Pancreas (tissue), 10 donors: ENCODE results near the gene COG7. TPM values are rescaled to one million over a fixed set of nuclear protein-coding genes. Genes with fewer than 3 reads are reported as not detected.

Experiments used
- ATAC-seq, 4 donors: fragments of 200-7000 bp; cut with Tn5 transposase; one replicate each; pipeline versions ENCODE4 v1.8.0 to v1.9.1; 2020; ENCODE audit warnings: mild to moderate bottlenecking in 4 of 4, moderate library complexity in 4 of 4
- DNase-seq, 6 donors: peaks; one replicate each; pipeline ENCODE4 v3.0.0-alpha.2; 2020
- FAIRE-seq: peaks from 2 replicates; lab custom pipeline; 2012; peaks lifted over from hg19 to GRCh38; lab: Jason Lieb, UNC
- H3K27ac ChIP-seq, 4 donors: fragments of 200-600 bp; sonication (generic); 1 replicate in 3 of 4; 2 replicates in 1 of 4; pipeline versions ENCODE4 v1.5.0 to v1.8.0; 2020
- H3K27me3 ChIP-seq, 4 donors: fragments of 200-600 bp; one replicate each; pipeline ENCODE4 v1.8.0; 2021
- H3K36me3 ChIP-seq, 3 donors: fragments of 200-600 bp; sonication (generic) in 1 of 3; one replicate each; pipeline versions ENCODE4 v1.5.0 to v1.8.0; 2020 to 2021
- H3K4me1 ChIP-seq, 3 donors: fragments of 200-600 bp; one replicate each; pipeline ENCODE4 v1.8.0; 2021
- H3K4me3 ChIP-seq, 4 donors: fragments of 200-600 bp; sonication (generic) in 2 of 4; one replicate each; pipeline versions ENCODE4 v1.5.0 to v1.8.0; 2020 to 2021
- H3K9me3 ChIP-seq, 4 donors: fragments of 200-600 bp; one replicate each; pipeline ENCODE4 v1.8.0; 2021
- CTCF ChIP-seq, 4 donors: fragments of 200-600 bp; sonication (generic) in 3 of 4; IDR thresholded peaks; one replicate each; pipeline versions ENCODE4 v1.5.0 to v1.8.0; 2021; ENCODE audit warnings: antibody characterized with exemption in 4 of 4
- WGBS, 2 donors: extraction: QIAGEN DNeasy Blood & Tissue Kit; methylation state at CpG; one replicate each; pipeline ENCODE4 v1.1.7; 2013; 5-methylcytosine and 5-hydroxymethylcytosine counted together
- intact Hi-C, 3 donors: fragments of 100-400 bp; cut with DNase I; formaldehyde crosslinking; loops; one replicate each; pipeline versions ENCODE4 v1.11.1 to v1.14.2; 2022
- polyA plus RNA-seq, 2 donors: library from polyadenylated mRNA; stranded (reverse); fragments of 200-250 nt; gene quantifications; one replicate each; pipeline ENCODE4 v1.2.3, GENCODE V29; 2013
- total RNA-seq, 6 donors: library from RNA; stranded (reverse); fragmentation: NEBNext Ultra II Directional in 4 of 6; extraction: Animal tissue kit (Norgen Biotek cat#: 25700) in 4 of 6; gene quantifications; one replicate each; pipeline versions ENCODE4 v1.2.1 to v1.2.4, GENCODE V29; 2021 to 2023
- donor health status: healthy with polysubstance abuse.
- donor health status: DM: no; HTN: no; CAD: no; lungs with moderate emphysema.
- donor health status: DM: no; HTN: no; CAD: no.
- donor health status: control.
- donor health status: control.
- donor health status: Bipolar disorder and iron deficiency.
- donor health status: DM: yes; HTN: yes; CAD: no.
- donor health status: DM: no; HTN: no; CAD: no.
- donor health status: DM: no; HTN: no; CAD: no.
- donor health status: DM: yes; HTN: yes; CAD: no.

The COG7 gene
- total and polyA plus RNA-seq, 8 donors = 5.9 to 34.0 (median 9.1) TPM

GRCh38 chr16:23428351-23428750 lies 24.6 kb downstream of the COG7 start:
- 79 to 83% methylated on average over 2 of the region's 2 CpGs for WGBS, 2 donors
- ATAC-seq = no peak

GRCh38 chr16:23424292-23424958 lies 28.6 kb downstream of the COG7 start:
- intact Hi-C loops = no loop called here
- TF ChIP-seq CTCF (IDR thresholded peaks at IDR 0.05) = no peak
- no peaks in the 10 kb centered on the region for H3K27me3 ChIP-seq
- no peak overlapping the region for H3K4me3 ChIP-seq
- no peaks in the 10 kb centered on the region for H3K36me3 ChIP-seq
- 86 to 88% methylated on average over 14 of the region's 14 CpGs for WGBS, 2 donors
- H3K27ac ChIP-seq = peak overlapping the region in 2 of 4 donors; percentile 51 to 65
- ATAC-seq (peak in 3 of 4 donors; percentile 19 to 73 (median 71)), DNase-seq (no peak), FAIRE-seq (no peak)
- no peaks in the 10 kb centered on the region for H3K9me3 ChIP-seq
- H3K4me1 ChIP-seq = peaks cover 0 to 7% (median 4%) of the 10 kb centered on the region in 3 donors

More at GRCh38 chr16:23428351-23428750, 24.6 kb downstream of the COG7 start:
- DNase-seq (no peak), FAIRE-seq (no peak)
- peaks cover 0 to 17% (median 0%) of the 10 kb centered on the region in 3 donors for H3K36me3 ChIP-seq
- no peak overlapping the region for H3K27ac ChIP-seq
- H3K4me3 ChIP-seq = no peak overlapping the region
- H3K4me1 ChIP-seq = peaks cover 0 to 5% (median 4%) of the 10 kb centered on the region in 3 donors
- no peak for TF ChIP-seq CTCF (IDR thresholded peaks at IDR 0.05)
- intact Hi-C loops = no loop called here
- no peaks in the 10 kb centered on the region for H3K9me3 ChIP-seq
- H3K27me3 ChIP-seq = no peaks in the 10 kb centered on the region

GRCh38 chr16:23423496-23424049 lies 29.4 kb downstream of the COG7 start:
- Histone ChIP-seq H3K4me1 (peaks cover 0 to 7% (median 4%) of the 10 kb centered on the region in 3 donors), H3K4me3 (no peak overlapping the region), H3K36me3 (no peaks in the 10 kb centered on the region), H3K27ac (peak overlapping the region in 3 of 4 donors; percentile 38 to 65 (median 51)), H3K27me3 (no peaks in the 10 kb centered on the region), H3K9me3 (no peaks in the 10 kb centered on the region)
- TF ChIP-seq CTCF (IDR thresholded peaks at IDR 0.05) = no peak
- peak in 4 of 6 donors; percentile 52 to 77 (median 61) for DNase-seq
- FAIRE-seq = peak; percentile 91
- intact Hi-C loops = no loop called here
- WGBS, 2 donors = 50 to 53% methylated on average over 11 of the region's 11 CpGs
- ATAC-seq = peak; percentile 80 to 96 (median 90)

GRCh38 chr16:23420011-23420410 lies 33.0 kb downstream of the COG7 start:
- Histone ChIP-seq H3K27me3 (no peaks in the 10 kb centered on the region), H3K4me1 (peaks cover 0 to 7% (median 4%) of the 10 kb centered on the region in 3 donors), H3K4me3 (no peak overlapping the region), H3K9me3 (no peaks in the 10 kb centered on the region), H3K27ac (no peak overlapping the region), H3K36me3 (peaks cover 0 to 22% (median 11%) of the 10 kb centered on the region in 3 donors)
- no peak for DNase-seq
- no peak for TF ChIP-seq CTCF (IDR thresholded peaks at IDR 0.05)
- FAIRE-seq = no peak
- WGBS, 2 donors = 95 to 96% methylated on average over 5 of the region's 5 CpGs
- no peak for ATAC-seq
- intact Hi-C loops = no loop called here

- TF ChIP-seq CTCF (IDR thresholded peaks at IDR 0.05) = no peak
- FAIRE-seq = no peak
- intact Hi-C loops = no loop called here
Observed at GRCh38 chr16:23416816-23417215, 36.2 kb downstream of the COG7 start.

More at GRCh38 chr16:23416816-23417215, 36.2 kb downstream of the COG7 start:
- no peak for DNase-seq
- Histone ChIP-seq H3K27me3 (no peaks in the 10 kb centered on the region), H3K9me3 (no peaks in the 10 kb centered on the region), H3K4me3 (no peak overlapping the region), H3K4me1 (no peaks in the 10 kb centered on the region), H3K36me3 (peaks cover 0 to 29% (median 18%) of the 10 kb centered on the region in 3 donors), H3K27ac (no peak overlapping the region)
- ATAC-seq = no peak
- 82 to 83% methylated on average over 7 of the region's 7 CpGs for WGBS, 2 donors
